SU-DHL-6 (cell line): ENCODE measurements around the gene WDR41.

Experiments
- H2AFZ ChIP-seq: fragments of 200-600 bp; sonication (generic); 2 replicates; pipeline ENCODE4 v1.6.1; 2014; ENCODE audit warnings: low read depth, mild to moderate bottlenecking, moderate library complexity, mixed read lengths, antibody characterized with exemption, low read length; ENCODE audit not compliant: severe bottlenecking
- H3F3A ChIP-seq: fragments of 200-600 bp; shearing (Covaris generic); 2 replicates; pipeline ENCODE4 v1.6.0; 2016; ENCODE audit warnings: antibody characterized with exemption, mild to moderate bottlenecking; ENCODE audit not compliant: insufficient read depth
- H3K27ac ChIP-seq: fragments of 200-600 bp; sonication (generic); 2 replicates; pipeline ENCODE4 v1.5.1; 2016; ENCODE audit warnings: low read depth, mild to moderate bottlenecking, low read length, moderate library complexity, mixed read lengths
- H3K27me3 ChIP-seq: fragments of 200-600 bp; sonication (generic), shearing (Covaris generic); 2 replicates; pipeline ENCODE4 v1.6.0; 2014; ENCODE audit warnings: mild to moderate bottlenecking, low read length
- H3K36me3 ChIP-seq: fragments of 200-600 bp; sonication (generic); 2 replicates; pipeline ENCODE4 v1.6.1; 2014; ENCODE audit warnings: mild to moderate bottlenecking, low read length, mixed read lengths
- H3K4me2 ChIP-seq: fragments of 300-600, 200-600 bp; shearing (Covaris generic), sonication (generic); 2 replicates; pipeline ENCODE4 v1.6.0; 2014; ENCODE audit warnings: low read length, low read depth, mild to moderate bottlenecking; ENCODE audit not compliant: poor library complexity, severe bottlenecking
- H3K4me3 ChIP-seq: fragments of 200-600 bp; sonication (generic); 2 replicates; pipeline ENCODE4 v1.5.1; 2014; ENCODE audit warnings: antibody characterized with exemption, low read length, mild to moderate bottlenecking, mixed read lengths; ENCODE audit not compliant: insufficient read depth, poor library complexity, severe bottlenecking
- H3K79me2 ChIP-seq: fragments of 200-600 bp; sonication (generic); 2 replicates; pipeline ENCODE4 v1.6.1; 2014; ENCODE audit warnings: mild to moderate bottlenecking, low read length, moderate library complexity; ENCODE audit not compliant: insufficient read depth
- H3K9ac ChIP-seq: fragments of 200-600 bp; sonication (generic); 2 replicates; pipeline ENCODE4 v1.7.0; 2014; ENCODE audit warnings: mild to moderate bottlenecking, low read length
- H3K9me2 ChIP-seq: fragments of 200-600 bp; sonication (generic); replicated peaks from 2 replicates; pipeline ENCODE4 v1.6.1; 2014; ENCODE audit warnings: low read length; ENCODE audit not compliant: insufficient read depth
- H3K9me3 ChIP-seq: fragments of 200-600 bp; sonication (generic); 2 replicates; pipeline ENCODE4 v1.6.1; 2014; ENCODE audit warnings: low read length, mixed read lengths; ENCODE audit not compliant: insufficient read depth
- H4K20me1 ChIP-seq: fragments of 200-600 bp; sonication (generic); 2 replicates; pipeline ENCODE4 v1.6.1; 2014; ENCODE audit warnings: low read depth, mild to moderate bottlenecking, antibody characterized with exemption, low read length, moderate library complexity, mixed read lengths
- EZH2phosphoT487 ChIP-seq: fragments of 200-600 bp; sonication (generic), shearing (Covaris generic); conservative IDR thresholded peaks from 2 replicates; pipeline ENCODE4 v1.6.1; 2018; ENCODE audit warnings: mild to moderate bottlenecking, antibody characterized with exemption, low read length, moderate library complexity, mixed read lengths
- TF ChIP-seq, protein P1 (sequence below): fragments of 200-600 bp; sonication (generic); IDR thresholded peaks from one replicate; pipeline ENCODE4 v1.5.1; 2017; ENCODE audit warnings: antibody characterized with exemption, mild to moderate bottlenecking, low read length, moderate library complexity; ENCODE audit not compliant: insufficient read depth, poor library complexity, severe bottlenecking

Gene WDR41

GRCh38 chr5:77418601-77419581 is 73.2 kb downstream of the WDR41 start:
- Histone ChIP-seq H3K27ac (no peak overlapping the region), H4K20me1 (no peaks in the 10 kb centered on the region), H3K4me3 (no peak overlapping the region), H3K9me3 (no peaks in the 10 kb centered on the region), H3K36me3 (no peaks in the 10 kb centered on the region), H3K4me2 (no peak overlapping the region), H2AFZ (no peak overlapping the region), H3K79me2 (no peaks in the 10 kb centered on the region), H3K9me2 (no peaks in the 10 kb centered on the region), H3K27me3 (no peaks in the 10 kb centered on the region), H3F3A (no peaks in the 10 kb centered on the region), H3K9ac (no peak overlapping the region)
- TF ChIP-seq EZH2phosphoT487, result no peak
- TF ChIP-seq, protein P1, sequence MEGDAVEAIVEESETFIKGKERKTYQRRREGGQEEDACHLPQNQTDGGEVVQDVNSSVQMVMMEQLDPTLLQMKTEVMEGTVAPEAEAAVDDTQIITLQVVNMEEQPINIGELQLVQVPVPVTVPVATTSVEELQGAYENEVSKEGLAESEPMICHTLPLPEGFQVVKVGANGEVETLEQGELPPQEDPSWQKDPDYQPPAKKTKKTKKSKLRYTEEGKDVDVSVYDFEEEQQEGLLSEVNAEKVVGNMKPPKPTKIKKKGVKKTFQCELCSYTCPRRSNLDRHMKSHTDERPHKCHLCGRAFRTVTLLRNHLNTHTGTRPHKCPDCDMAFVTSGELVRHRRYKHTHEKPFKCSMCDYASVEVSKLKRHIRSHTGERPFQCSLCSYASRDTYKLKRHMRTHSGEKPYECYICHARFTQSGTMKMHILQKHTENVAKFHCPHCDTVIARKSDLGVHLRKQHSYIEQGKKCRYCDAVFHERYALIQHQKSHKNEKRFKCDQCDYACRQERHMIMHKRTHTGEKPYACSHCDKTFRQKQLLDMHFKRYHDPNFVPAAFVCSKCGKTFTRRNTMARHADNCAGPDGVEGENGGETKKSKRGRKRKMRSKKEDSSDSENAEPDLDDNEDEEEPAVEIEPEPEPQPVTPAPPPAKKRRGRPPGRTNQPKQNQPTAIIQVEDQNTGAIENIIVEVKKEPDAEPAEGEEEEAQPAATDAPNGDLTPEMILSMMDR, result no peak

DNA sequence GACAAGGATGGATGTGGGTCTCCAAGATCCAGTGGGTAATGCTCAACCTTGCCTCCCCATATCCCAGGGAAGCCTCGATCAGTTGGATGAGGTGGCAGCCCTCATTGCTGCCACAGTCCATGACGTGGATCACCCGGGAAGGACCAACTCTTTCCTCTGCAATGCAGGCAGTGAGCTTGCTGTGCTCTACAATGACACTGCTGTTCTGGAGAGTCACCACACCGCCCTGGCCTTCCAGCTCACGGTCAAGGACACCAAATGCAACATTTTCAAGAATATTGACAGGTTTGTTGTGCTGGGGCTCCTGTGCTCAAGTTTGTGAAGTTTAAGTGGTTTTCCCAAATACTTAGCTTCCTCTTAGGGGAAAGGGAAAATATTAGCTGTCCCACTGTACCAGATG is 74.0 kb downstream of the WDR41 start:
- H3K27ac ChIP-seq, result no peak overlapping the region
- H3K4me3 ChIP-seq, result no peak overlapping the region
- no peaks in the 10 kb centered on the region for H3K9me3 ChIP-seq
- H3K9me2 ChIP-seq, result no peaks in the 10 kb centered on the region
- H4K20me1 ChIP-seq, result no peaks in the 10 kb centered on the region
- TF ChIP-seq, protein P1, result no peak
- TF ChIP-seq EZH2phosphoT487, result no peak
- no peak overlapping the region for H3K4me2 ChIP-seq
- H3F3A ChIP-seq, result no peaks in the 10 kb centered on the region
- H3K9ac ChIP-seq, result no peak overlapping the region
- no peaks in the 10 kb centered on the region for H3K79me2 ChIP-seq
- H3K27me3 ChIP-seq, result no peaks in the 10 kb centered on the region
- H2AFZ ChIP-seq, result no peak overlapping the region
- no peaks in the 10 kb centered on the region for H3K36me3 ChIP-seq

DNA sequence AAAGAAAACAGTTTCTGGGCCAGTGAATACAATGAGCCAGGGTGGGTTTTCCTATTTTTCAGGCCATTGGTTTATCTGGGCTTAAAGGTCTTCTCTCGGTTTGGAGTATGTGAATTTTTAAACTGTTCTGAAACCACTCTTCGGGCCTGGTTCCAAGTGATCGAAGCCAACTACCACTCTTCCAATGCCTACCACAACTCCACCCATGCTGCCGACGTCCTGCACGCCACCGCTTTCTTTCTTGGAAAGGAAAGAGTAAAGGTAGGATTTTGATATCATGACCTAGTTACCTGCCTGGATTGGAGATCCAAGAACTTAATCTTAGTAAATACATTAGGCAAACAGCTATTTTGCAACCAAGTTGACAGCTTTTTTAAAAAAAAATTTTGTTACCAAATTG is 79.1 kb downstream of the WDR41 start:
- H3K9me2 ChIP-seq, result no peaks in the 10 kb centered on the region
- no peaks in the 10 kb centered on the region for H3K27me3 ChIP-seq
- no peak overlapping the region for H3K4me2 ChIP-seq
- no peak overlapping the region for H3K27ac ChIP-seq
- no peaks in the 10 kb centered on the region for H3K36me3 ChIP-seq
- no peak overlapping the region for H2AFZ ChIP-seq
- no peaks in the 10 kb centered on the region for H4K20me1 ChIP-seq
- TF ChIP-seq EZH2phosphoT487, result no peak
- TF ChIP-seq, protein P1, result no peak
- no peaks in the 10 kb centered on the region for H3K9me3 ChIP-seq
- no peaks in the 10 kb centered on the region for H3F3A ChIP-seq
- H3K4me3 ChIP-seq, result no peak overlapping the region
- no peaks in the 10 kb centered on the region for H3K79me2 ChIP-seq
- H3K9ac ChIP-seq, result no peak overlapping the region
